Keratinocyte (primary cell): Measurements from ENCODE around the gene SMURF2. TPM values are rescaled to one million over a fixed set of nuclear protein-coding genes. Genes with fewer than 3 reads are reported as not detected.

Experiments used
- DNase-seq: peaks from one replicate; pipeline ENCODE4 v3.0.0-alpha.2; 2011; ENCODE audit warnings: low read depth, missing footprints, low spot score
- FAIRE-seq: peaks from 2 replicates; lab custom pipeline; 2011; peaks lifted over from hg19 to GRCh38; lab: Jason Lieb, UNC
- H2AFZ ChIP-seq: 2 replicates; pipeline ENCODE4 v1.6.0; 2012; ENCODE audit warnings: low read length, control low read depth, inconsistent platforms; ENCODE audit not compliant: control insufficient read depth
- H3K27ac ChIP-seq: 2 replicates; pipeline ENCODE4 v1.5.1; 2011; ENCODE audit warnings: low read length; ENCODE audit not compliant: control insufficient read depth, insufficient read depth
- H3K27me3 ChIP-seq: 3 replicates; pipeline ENCODE4 v1.6.0; 2011; ENCODE audit warnings: low read length; ENCODE audit not compliant: control insufficient read depth, insufficient read depth; ENCODE audit errors: extremely low read depth
- H3K36me3 ChIP-seq, 2 experiments: 2 replicates in 1 of 2; 3 replicates in 1 of 2; pipeline ENCODE4 v1.5.1; 2011; ENCODE audit warnings: low read length in 2 of 2, mild to moderate bottlenecking in 1 of 2; ENCODE audit not compliant: control insufficient read depth in 2 of 2, insufficient read depth in 2 of 2; ENCODE audit errors: extremely low read depth in 1 of 2
- H3K4me1 ChIP-seq: 3 replicates; pipeline ENCODE4 v1.5.1; 2011; ENCODE audit warnings: low read length; ENCODE audit not compliant: control insufficient read depth, insufficient read depth; ENCODE audit errors: extremely low read depth
- H3K4me2 ChIP-seq: 3 replicates; pipeline ENCODE4 v1.6.0; 2011; ENCODE audit warnings: low read depth, low read length; ENCODE audit not compliant: control insufficient read depth, insufficient read depth; ENCODE audit errors: extremely low read depth
- H3K4me3 ChIP-seq, 3 experiments: fragments of 200-600 bp in 1 of 3; sonication (generic) in 1 of 3; 2 replicates in 2 of 3; 3 replicates in 1 of 3; pipeline ENCODE4 v1.5.1; 2011 to 2016; ENCODE audit warnings: low read length in 3 of 3, mild to moderate bottlenecking in 3 of 3, control low read depth in 2 of 3, inconsistent platforms in 1 of 3, low read depth in 1 of 3, mixed read lengths in 1 of 3, mixed run types in 1 of 3, moderate library complexity in 1 of 3; ENCODE audit not compliant: control insufficient read depth in 2 of 3, insufficient read depth in 2 of 3; ENCODE audit errors: extremely low read depth in 1 of 3
- H3K79me2 ChIP-seq: 2 replicates; pipeline ENCODE4 v1.6.0; 2012; ENCODE audit warnings: low read length; ENCODE audit not compliant: control insufficient read depth, insufficient read depth
- H3K9ac ChIP-seq: 3 replicates; pipeline ENCODE4 v1.6.0; 2011; ENCODE audit warnings: low read length; ENCODE audit not compliant: control insufficient read depth, insufficient read depth; ENCODE audit errors: extremely low read depth
- H3K9me1 ChIP-seq: 3 replicates; pipeline ENCODE4 v1.6.0; 2011; ENCODE audit warnings: low read length; ENCODE audit not compliant: control insufficient read depth, insufficient read depth; ENCODE audit errors: extremely low read depth
- H3K9me3 ChIP-seq: 2 replicates; pipeline ENCODE4 v1.5.1; 2012; ENCODE audit warnings: low read depth, low read length; ENCODE audit not compliant: control insufficient read depth
- H4K20me1 ChIP-seq: 3 replicates; pipeline ENCODE4 v1.6.0; 2011; ENCODE audit warnings: low read length; ENCODE audit not compliant: control insufficient read depth, insufficient read depth; ENCODE audit errors: extremely low read depth
- EZH2 ChIP-seq: IDR thresholded peaks from one replicate; pipeline ENCODE4 v1.6.1; 2012; ENCODE audit warnings: inconsistent platforms, mild to moderate bottlenecking, low read length, moderate library complexity
- dilution Hi-C: fragments of 300-500 bp; cut with MboI; formaldehyde crosslinking; loops from one replicate; pipeline ENCODE4 v1.7.0; 2020; ENCODE audit warnings: low sequenced_read_pairs; ENCODE audit not compliant: extremely low pct_ligation_motif_present
- polyA plus RNA-seq, 5 experiments: library from polyadenylated mRNA; depleted of rRNA in 3 of 5; stranded (reverse) in 3 of 5; stranded (forward) in 1 of 5; unstranded in 1 of 5; fragments of >200 nt; gene quantifications; 1 replicate in 1 of 5; 2 replicates in 3 of 5; 3 replicates in 1 of 5; pipeline versions ENCODE4 v1.2.1 to v1.2.3, GENCODE V29; 2011 to 2012; ENCODE audit warnings: missing spikeins in 2 of 5, low read depth in 1 of 5, low replicate concordance in 1 of 5
- TF ChIP-seq, protein P1 (sequence below), 3 experiments: IDR thresholded peaks in 1 of 3; conservative IDR thresholded peaks in 1 of 3; optimal IDR thresholded peaks in 1 of 3; 2 replicates in 2 of 3; 3 replicates in 1 of 3; pipeline versions ENCODE3 to v1.5.1; 2011; ENCODE audit warnings: low read length in 3 of 3, mild to moderate bottlenecking in 3 of 3, moderate library complexity in 2 of 3, control low read depth in 1 of 3, inconsistent platforms in 1 of 3; ENCODE audit not compliant: insufficient read depth in 2 of 3; ENCODE audit errors: extremely low read depth in 1 of 3

SMURF2 gene
- polyA plus RNA-seq, 1 donor (not counting 4 experiments of a cell fraction or from before 2014, with no cell fraction given) = 128 TPM

DNA sequence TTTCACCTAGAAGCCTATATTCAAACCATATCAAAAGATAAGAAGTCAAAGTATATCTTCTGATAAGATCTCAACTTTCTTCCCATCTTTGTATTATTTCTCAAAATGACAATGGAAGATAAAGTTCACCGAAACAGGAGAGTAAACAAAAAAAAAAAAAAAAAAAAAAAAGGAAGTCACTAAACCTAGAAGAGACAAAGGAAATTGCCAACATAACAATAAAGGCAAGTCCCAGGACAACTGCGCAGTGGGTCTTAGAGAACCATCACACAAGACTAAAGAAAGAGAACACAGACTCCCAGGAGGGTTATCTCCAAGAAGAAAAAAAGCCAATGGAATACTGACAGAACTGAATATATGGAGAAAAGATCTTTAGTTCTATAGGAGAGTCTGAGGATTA, 65.7 kb downstream of the SMURF2 start:
- Histone ChIP-seq H3K4me3 (no peak overlapping the region), H3K36me3 (peaks cover 12 to 31% of the 10 kb centered on the region in 2 experiments), H3K9me1 (no peaks in the 10 kb centered on the region), H3K4me2 (no peak overlapping the region), H3K79me2 (peaks cover 90% of the 10 kb centered on the region), H3K27me3 (no peaks in the 10 kb centered on the region), H3K27ac (no peak overlapping the region), H3K9me3 (no peaks in the 10 kb centered on the region), H4K20me1 (peaks cover 35% of the 10 kb centered on the region), H3K4me1 (no peaks in the 10 kb centered on the region), H2AFZ (no peak overlapping the region), H3K9ac (no peak overlapping the region)
- no peak for DNase-seq
- no peak for FAIRE-seq
- TF ChIP-seq, protein P1, sequence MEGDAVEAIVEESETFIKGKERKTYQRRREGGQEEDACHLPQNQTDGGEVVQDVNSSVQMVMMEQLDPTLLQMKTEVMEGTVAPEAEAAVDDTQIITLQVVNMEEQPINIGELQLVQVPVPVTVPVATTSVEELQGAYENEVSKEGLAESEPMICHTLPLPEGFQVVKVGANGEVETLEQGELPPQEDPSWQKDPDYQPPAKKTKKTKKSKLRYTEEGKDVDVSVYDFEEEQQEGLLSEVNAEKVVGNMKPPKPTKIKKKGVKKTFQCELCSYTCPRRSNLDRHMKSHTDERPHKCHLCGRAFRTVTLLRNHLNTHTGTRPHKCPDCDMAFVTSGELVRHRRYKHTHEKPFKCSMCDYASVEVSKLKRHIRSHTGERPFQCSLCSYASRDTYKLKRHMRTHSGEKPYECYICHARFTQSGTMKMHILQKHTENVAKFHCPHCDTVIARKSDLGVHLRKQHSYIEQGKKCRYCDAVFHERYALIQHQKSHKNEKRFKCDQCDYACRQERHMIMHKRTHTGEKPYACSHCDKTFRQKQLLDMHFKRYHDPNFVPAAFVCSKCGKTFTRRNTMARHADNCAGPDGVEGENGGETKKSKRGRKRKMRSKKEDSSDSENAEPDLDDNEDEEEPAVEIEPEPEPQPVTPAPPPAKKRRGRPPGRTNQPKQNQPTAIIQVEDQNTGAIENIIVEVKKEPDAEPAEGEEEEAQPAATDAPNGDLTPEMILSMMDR (optimal IDR thresholded peaks at IDR 0.05 in 1 of 3, IDR thresholded peaks at IDR 0.05 in 1 of 3, conservative IDR thresholded peaks at IDR 0.05 in 1 of 3; ENCODE audit: extremely low read depth in 1 of 3, insufficient read depth in 2 of 3, low read length in 3 of 3) = no peak
- no peak for TF ChIP-seq EZH2
- dilution Hi-C loops = no loop called here

DNA sequence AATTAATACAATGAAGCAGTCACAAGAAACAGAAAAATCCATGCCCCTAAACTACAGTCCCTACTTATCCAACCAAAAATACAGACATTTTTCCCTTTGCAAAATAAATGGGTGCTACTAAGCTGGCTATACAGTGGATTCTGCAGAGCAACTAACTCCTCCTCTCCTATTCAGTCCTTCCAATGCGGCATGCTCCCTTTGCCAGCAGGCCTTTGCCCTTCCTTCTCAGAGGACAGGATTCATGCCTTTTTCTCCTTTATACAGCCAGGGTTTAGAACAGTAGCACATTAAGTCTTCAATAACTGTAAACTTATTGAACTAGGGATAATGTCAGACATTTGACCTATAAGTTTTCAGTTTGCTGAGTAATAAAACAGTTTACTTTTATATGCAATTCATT, 70.2 kb downstream of the SMURF2 start:
- DNase-seq = no peak
- H3K4me2 ChIP-seq = no peak overlapping the region
- H2AFZ ChIP-seq = no peak overlapping the region
- no peak overlapping the region for H3K9ac ChIP-seq
- peaks cover 16 to 33% of the 10 kb centered on the region in 2 experiments for H3K36me3 ChIP-seq
- H3K27me3 ChIP-seq = no peaks in the 10 kb centered on the region
- dilution Hi-C loops = no loop called here
- H3K4me3 ChIP-seq = no peak overlapping the region
- FAIRE-seq = no peak
- H3K9me3 ChIP-seq = no peaks in the 10 kb centered on the region
- H4K20me1 ChIP-seq = peaks cover 7% of the 10 kb centered on the region
- TF ChIP-seq EZH2 = no peak
- TF ChIP-seq, protein P1 (optimal IDR thresholded peaks at IDR 0.05 in 1 of 3, IDR thresholded peaks at IDR 0.05 in 1 of 3, conservative IDR thresholded peaks at IDR 0.05 in 1 of 3; ENCODE audit: extremely low read depth in 1 of 3, insufficient read depth in 2 of 3, low read length in 3 of 3) = no peak
- no peaks in the 10 kb centered on the region for H3K4me1 ChIP-seq
- no peak overlapping the region for H3K27ac ChIP-seq
- peaks cover 73% of the 10 kb centered on the region for H3K79me2 ChIP-seq
- no peaks in the 10 kb centered on the region for H3K9me1 ChIP-seq
